Measurements from ENCODE around the gene CCDC91.
"Not testable (repeated sequence)": the region's sequence is repeated elsewhere in the genome, so short reads cannot be mapped to it uniquely, and the experiment has no call there.

Gene CCDC91

GRCh38 chr12:28232211-28232928 is 42.1 kb downstream of the CCDC91 start:
- no peak for DNase-seq

- DNase-seq: no peak
Observed at GRCh38 chr12:28234444-28234843, 44.2 kb downstream of the CCDC91 start.

- DNase-seq: no peak
Observed at GRCh38 chr12:28235015-28235414, 44.8 kb downstream of the CCDC91 start.

- DNase-seq: no peak
Observed at GRCh38 chr12:28235985-28236384, 45.7 kb downstream of the CCDC91 start.

GRCh38 chr12:28237423-28237822 is 47.2 kb downstream of the CCDC91 start:
- no peak for DNase-seq

GRCh38 chr12:28239918-28240317 is 49.7 kb downstream of the CCDC91 start:
- no peak for DNase-seq

- no peak for DNase-seq
Observed at GRCh38 chr12:28240853-28241252, 50.6 kb downstream of the CCDC91 start.

GRCh38 chr12:28242129-28242495 is 51.9 kb downstream of the CCDC91 start:
- DNase-seq: no peak

- no peak for DNase-seq
Observed at GRCh38 chr12:28242496-28243309, 52.4 kb downstream of the CCDC91 start.

- no peak for DNase-seq
Observed at GRCh38 chr12:28243310-28243633, 53.0 kb downstream of the CCDC91 start.

- no peak for DNase-seq
Observed at GRCh38 chr12:28247806-28248205, 57.5 kb downstream of the CCDC91 start.

- DNase-seq: no peak
Observed at GRCh38 chr12:28248555-28249145, 58.4 kb downstream of the CCDC91 start.

GRCh38 chr12:28253161-28253641 is 62.9 kb downstream of the CCDC91 start:
- DNase-seq: no peak

GRCh38 chr12:28257411-28257810 is 67.2 kb downstream of the CCDC91 start:
- no peak for DNase-seq

- no peak for DNase-seq
Observed at GRCh38 chr12:28258998-28259397, 68.7 kb downstream of the CCDC91 start.

GRCh38 chr12:28265435-28266042 is 75.3 kb downstream of the CCDC91 start:
- DNase-seq: no peak

GRCh38 chr12:28267920-28268607 is 77.8 kb downstream of the CCDC91 start:
- not testable (repeated sequence) for DNase-seq

- DNase-seq: no peak
Observed at GRCh38 chr12:28268608-28269229, 78.5 kb downstream of the CCDC91 start.

- DNase-seq: no peak
Observed at GRCh38 chr12:28269851-28270250, 79.6 kb downstream of the CCDC91 start.

GRCh38 chr12:28278499-28278898 is 88.2 kb downstream of the CCDC91 start:
- no peak for DNase-seq

GRCh38 chr12:28278960-28279359 is 88.7 kb downstream of the CCDC91 start:
- DNase-seq: no peak
